HEK293 (cell line): ENCODE data around the gene ECE1.
"Not testable (repeated sequence)": the region's sequence is repeated elsewhere in the genome, so short reads cannot be mapped to it uniquely, and the experiment has no call there.

Experiments
- CTCF ChIA-PET: fragments of 350-600 bp; formaldehyde crosslinking; extraction: SDS; loops from one replicate; lab custom pipeline; 2021; ENCODE audit warnings: antibody characterized with exemption; lab: Yijun Ruan, JAX
- POLR2A ChIA-PET: fragments of 300-600 bp; formaldehyde crosslinking; extraction: SDS; loops from one replicate; lab custom pipeline; 2020; ENCODE audit warnings: antibody characterized with exemption, inconsistent platforms; lab: Yijun Ruan, JAX
- H3K27ac ChIP-seq: fragments of 200-500 bp; sonication (Bioruptor generic); 2 replicates; pipeline ENCODE4 v1.5.1; 2014; ENCODE audit warnings: low read depth, low read length, control low read depth, inconsistent platforms; ENCODE audit errors: extremely low read depth
- H3K36me3 ChIP-seq, 2 experiments: fragments of 200-500 bp in 1 of 2; sonication (Bioruptor generic) in 1 of 2; 1 replicate in 1 of 2; 2 replicates in 1 of 2; pipeline ENCODE4 v1.5.1; 2014 to 2017; ENCODE audit warnings: inconsistent platforms in 2 of 2, low read length in 2 of 2; ENCODE audit not compliant: control insufficient read depth in 2 of 2, insufficient read depth in 1 of 2
- H3K4me1 ChIP-seq: fragments of 200-500 bp; sonication (Bioruptor generic); 2 replicates; pipeline ENCODE4 v1.5.1; 2014; ENCODE audit warnings: mild to moderate bottlenecking, low read length, inconsistent platforms; ENCODE audit not compliant: control insufficient read depth, insufficient read depth
- H3K4me3 ChIP-seq: 2 replicates; pipeline ENCODE4 v1.5.1; 2011; ENCODE audit warnings: low read depth, mild to moderate bottlenecking, control low read depth, low read length, moderate library complexity
- H3K9me3 ChIP-seq: fragments of 200-500 bp; sonication (Bioruptor generic); 2 replicates; pipeline ENCODE4 v1.5.1; 2014; ENCODE audit warnings: low read depth, low read length, inconsistent platforms; ENCODE audit not compliant: control insufficient read depth, insufficient read depth
- BCL11B ChIP-seq: fragments of 450-650 bp; formaldehyde crosslinking; IDR thresholded peaks from 2 replicates; pipeline ENCODE4 v1.5.1; 2016; ENCODE audit warnings: low read depth, missing biosample characterization, missing genetic modification characterization
- MEIS1 ChIP-seq: sonication (generic); formaldehyde crosslinking; IDR thresholded peaks from 2 replicates; pipeline ENCODE4 v1.8.1; 2022; ENCODE audit warnings: missing genetic modification reagents, mild to moderate bottlenecking, borderline replicate concordance
- WT1 ChIP-seq: fragments of 450-650 bp; formaldehyde crosslinking; IDR thresholded peaks from 2 replicates; pipeline ENCODE4 v1.5.1; 2016; ENCODE audit warnings: missing biosample characterization, missing genetic modification characterization
- ZNF133 ChIP-seq: fragments of 450-650 bp; formaldehyde crosslinking; IDR thresholded peaks from 2 replicates; pipeline ENCODE4 v1.5.1; 2016; ENCODE audit warnings: missing biosample characterization, missing genetic modification characterization
- ZNF146 ChIP-seq: fragments of 450-650 bp; formaldehyde crosslinking; IDR thresholded peaks from 2 replicates; pipeline ENCODE4 v1.5.1; 2016; ENCODE audit warnings: missing biosample characterization, missing genetic modification characterization
- ZNF174 ChIP-seq: fragments of 450-650 bp; formaldehyde crosslinking; IDR thresholded peaks from 2 replicates; pipeline ENCODE4 v1.5.0; 2017; ENCODE audit warnings: missing biosample characterization, mild to moderate bottlenecking, missing genetic modification characterization
- ZNF211 ChIP-seq: fragments of 450-650 bp; formaldehyde crosslinking; IDR thresholded peaks from 2 replicates; pipeline ENCODE4 v1.5.1; 2016; ENCODE audit warnings: low read depth, missing biosample characterization, missing genetic modification characterization
- ZNF221 ChIP-seq: fragments of 450-650 bp; formaldehyde crosslinking; IDR thresholded peaks from 2 replicates; pipeline ENCODE4 v1.5.1; 2017; ENCODE audit warnings: missing biosample characterization, missing genetic modification characterization, borderline replicate concordance
- ZNF23 ChIP-seq: fragments of 450-650 bp; formaldehyde crosslinking; IDR thresholded peaks from 2 replicates; pipeline ENCODE4 v1.5.1; 2016; ENCODE audit warnings: missing biosample characterization, missing genetic modification characterization, borderline replicate concordance
- ZNF354C ChIP-seq: fragments of 450-650 bp; formaldehyde crosslinking; IDR thresholded peaks from 2 replicates; pipeline ENCODE4 v1.5.1; 2016; ENCODE audit warnings: missing biosample characterization, missing genetic modification characterization, low read depth, borderline replicate concordance
- ZNF473 ChIP-seq: fragments of 450-650 bp; formaldehyde crosslinking; IDR thresholded peaks from 2 replicates; pipeline ENCODE4 v1.5.1; 2017; ENCODE audit warnings: missing biosample characterization, missing genetic modification characterization
- ZNF530 ChIP-seq: fragments of 450-650 bp; formaldehyde crosslinking; IDR thresholded peaks from 2 replicates; pipeline ENCODE4 v1.5.1; 2016; ENCODE audit warnings: low read depth, missing biosample characterization, missing genetic modification characterization
- ZNF544 ChIP-seq: fragments of 450-650 bp; formaldehyde crosslinking; IDR thresholded peaks from 2 replicates; pipeline ENCODE4 v1.5.0; 2017; ENCODE audit warnings: missing biosample characterization, missing genetic modification characterization
- ZNF658 ChIP-seq: fragments of 450-650 bp; formaldehyde crosslinking; IDR thresholded peaks from 2 replicates; pipeline ENCODE4; 2016; ENCODE audit warnings: missing biosample characterization, missing genetic modification characterization
- ZNF791 ChIP-seq: fragments of 450-650 bp; formaldehyde crosslinking; IDR thresholded peaks from 2 replicates; pipeline ENCODE4 v1.5.1; 2016; ENCODE audit warnings: missing biosample characterization, missing genetic modification characterization
- TF ChIP-seq, protein P1 (sequence below): fragments of 450-650 bp; formaldehyde crosslinking; optimal IDR thresholded peaks from 2 replicates; pipeline ENCODE3; 2016; ENCODE audit warnings: missing biosample characterization, mild to moderate bottlenecking, missing genetic modification characterization
- TF ChIP-seq, protein P2 (sequence below): fragments of 450-650 bp; formaldehyde crosslinking; IDR thresholded peaks from 2 replicates; pipeline ENCODE4 v1.5.1; 2017; ENCODE audit warnings: missing biosample characterization, missing genetic modification characterization

The ECE1 gene

DNA sequence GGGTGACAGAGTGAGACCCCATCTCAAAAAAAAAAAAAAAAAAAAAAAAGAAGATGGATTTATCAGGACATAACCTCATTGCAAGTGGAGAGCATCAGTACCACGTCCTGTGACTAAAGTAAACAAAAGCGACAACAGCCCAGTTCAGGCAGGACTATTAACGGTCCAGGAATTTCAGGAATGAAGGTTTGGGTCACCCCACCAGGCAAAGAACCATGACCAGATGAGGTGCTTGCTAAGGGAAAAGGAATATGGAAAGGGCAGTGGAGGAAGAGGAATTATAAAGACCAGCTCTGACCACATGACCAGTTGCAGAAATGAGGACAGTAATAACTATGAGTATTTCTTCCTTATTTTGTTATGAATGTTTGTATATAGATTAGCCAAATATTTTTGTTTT, 78.1 kb downstream of the ECE1 start (continued):
- TF ChIP-seq, protein P1, sequence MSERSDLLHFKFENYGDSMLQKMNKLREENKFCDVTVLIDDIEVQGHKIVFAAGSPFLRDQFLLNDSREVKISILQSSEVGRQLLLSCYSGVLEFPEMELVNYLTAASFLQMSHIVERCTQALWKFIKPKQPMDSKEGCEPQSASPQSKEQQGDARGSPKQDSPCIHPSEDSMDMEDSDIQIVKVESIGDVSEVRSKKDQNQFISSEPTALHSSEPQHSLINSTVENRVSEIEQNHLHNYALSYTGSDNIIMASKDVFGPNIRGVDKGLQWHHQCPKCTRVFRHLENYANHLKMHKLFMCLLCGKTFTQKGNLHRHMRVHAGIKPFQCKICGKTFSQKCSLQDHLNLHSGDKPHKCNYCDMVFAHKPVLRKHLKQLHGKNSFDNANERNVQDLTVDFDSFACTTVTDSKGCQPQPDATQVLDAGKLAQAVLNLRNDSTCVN (tag by site-specific recombination), result no peak
- TF ChIP-seq, protein P2, sequence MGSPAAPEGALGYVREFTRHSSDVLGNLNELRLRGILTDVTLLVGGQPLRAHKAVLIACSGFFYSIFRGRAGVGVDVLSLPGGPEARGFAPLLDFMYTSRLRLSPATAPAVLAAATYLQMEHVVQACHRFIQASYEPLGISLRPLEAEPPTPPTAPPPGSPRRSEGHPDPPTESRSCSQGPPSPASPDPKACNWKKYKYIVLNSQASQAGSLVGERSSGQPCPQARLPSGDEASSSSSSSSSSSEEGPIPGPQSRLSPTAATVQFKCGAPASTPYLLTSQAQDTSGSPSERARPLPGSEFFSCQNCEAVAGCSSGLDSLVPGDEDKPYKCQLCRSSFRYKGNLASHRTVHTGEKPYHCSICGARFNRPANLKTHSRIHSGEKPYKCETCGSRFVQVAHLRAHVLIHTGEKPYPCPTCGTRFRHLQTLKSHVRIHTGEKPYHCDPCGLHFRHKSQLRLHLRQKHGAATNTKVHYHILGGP (tag by site-specific recombination), result no peak
- TF ChIP-seq ZNF530 (tag by site-specific recombination) (no peak), ZNF473 (tag by site-specific recombination) (no peak), ZNF791 (no peak), MEIS1 (no peak)
- TF ChIP-seq, all 188 proteins: peak for 0

DNA sequence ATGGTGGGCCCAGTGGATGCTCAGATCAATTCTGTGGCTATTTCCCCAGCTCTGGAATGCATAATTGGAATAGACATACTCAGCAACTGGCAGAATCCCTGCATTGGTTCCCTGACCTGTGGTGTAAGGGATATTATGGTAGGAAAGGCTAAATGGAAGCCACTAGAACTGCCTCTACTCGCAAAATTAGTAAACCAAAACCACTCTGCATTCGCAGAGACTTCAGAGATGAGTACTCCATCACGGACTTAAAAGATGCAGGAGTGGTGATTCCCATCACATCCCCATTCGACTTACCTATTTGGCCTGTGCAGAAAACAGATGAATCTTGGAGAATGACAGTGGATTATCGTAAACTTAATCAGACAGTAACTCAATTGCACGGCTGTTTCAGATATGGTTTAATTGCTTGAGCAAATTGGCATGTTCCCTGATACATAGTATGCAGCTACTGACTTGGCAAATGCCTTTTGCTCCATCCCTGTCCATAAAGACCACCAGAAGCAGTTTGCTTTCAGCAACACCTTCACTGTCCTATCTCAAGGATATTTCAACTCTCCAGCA, 82.0 kb downstream of the ECE1 start:
- H3K27ac ChIP-seq, H3K36me3 ChIP-seq, H3K4me1 ChIP-seq, H3K4me3 ChIP-seq, H3K9me3 ChIP-seq, POLR2A ChIA-PET: not testable (repeated sequence)
- CTCF ChIA-PET, result interaction anchor here (0.7 to 0.9 kb wide), 2 partner anchors 10 to 196 kb away, joined by 3 read pairs; no protein-coding TSS in a partner anchor

DNA sequence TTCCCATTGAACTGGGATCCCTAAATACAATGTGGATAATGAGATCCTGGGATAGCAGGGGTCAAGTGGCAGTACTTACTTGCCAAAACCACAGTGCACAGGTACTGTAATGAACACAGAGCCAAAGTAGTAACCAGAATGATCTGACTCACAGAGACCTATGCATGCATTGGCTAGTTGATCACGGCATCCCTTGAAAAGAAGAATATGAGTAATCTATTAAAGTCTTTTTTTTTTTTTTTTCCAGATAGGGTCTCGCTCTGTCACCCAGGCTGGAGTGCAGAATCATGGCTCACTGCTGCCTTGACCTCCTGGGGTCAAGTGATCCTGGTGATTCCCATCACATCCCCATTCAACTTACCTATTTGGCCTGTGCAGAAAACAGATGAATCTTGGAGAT, 84.1 kb downstream of the ECE1 start:
- CTCF ChIA-PET, result interaction anchor here (0.8 to 1.0 kb wide), 2 partner anchors 11 to 285 kb away, joined by 3 to 4 read pairs; no protein-coding TSS in a partner anchor

DNA sequence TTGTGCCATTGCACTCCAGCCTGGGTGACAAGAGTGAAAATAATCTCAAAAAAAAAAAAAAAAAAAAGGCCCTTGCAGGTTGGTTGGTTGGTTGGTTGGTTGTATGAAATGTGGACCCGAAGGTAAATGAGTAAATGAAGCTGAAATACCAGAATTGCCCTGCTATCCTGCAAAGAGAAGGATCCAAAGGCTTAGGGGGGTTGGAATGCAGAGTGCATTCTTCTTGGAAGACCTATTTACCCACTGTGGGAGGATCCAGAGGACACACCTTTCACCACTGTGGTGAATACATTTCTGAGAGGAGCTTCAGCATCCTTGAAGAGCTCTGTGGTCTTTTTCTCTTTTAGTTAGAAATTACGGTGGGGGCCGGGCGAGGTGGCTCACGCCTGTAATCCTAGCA, 84.8 kb downstream of the ECE1 start:
- TF ChIP-seq ZNF221 (tag by site-specific recombination) (no peak), ZNF23 (no peak), ZNF146 (tag by site-specific recombination) (no peak), MEIS1 (no peak), ZNF211 (tag by site-specific recombination) (no peak), ZNF658 (tag by site-specific recombination) (no peak)
- Histone ChIP-seq H3K4me1 (no peaks in the 10 kb centered on the region), H3K9me3 (no peaks in the 10 kb centered on the region), H3K4me3 (no peak overlapping the region), H3K36me3 (no peaks in the 10 kb centered on the region), H3K27ac (no peak overlapping the region)
- ChIA-PET CTCF (interaction anchor here (0.8 to 1.0 kb wide), 2 partner anchors 11 to 286 kb away, joined by 3 to 4 read pairs; no protein-coding TSS in a partner anchor), POLR2A (no interaction called here)

More for the DNA sequence above, 84.1 kb downstream of the ECE1 start:
- no peaks in the 10 kb centered on the region for H3K9me3 ChIP-seq
- no peak for TF ChIP-seq ZNF133 (tag by site-specific recombination)
- TF ChIP-seq BCL11B, result no peak
- no peak for TF ChIP-seq ZNF658 (tag by site-specific recombination)
- TF ChIP-seq ZNF544 (tag by site-specific recombination), result no peak
- TF ChIP-seq ZNF174 (tag by site-specific recombination), result no peak
- no peak for TF ChIP-seq WT1 (tag by site-specific recombination)
- TF ChIP-seq ZNF354C (tag by site-specific recombination), result no peak
- no peak overlapping the region for H3K4me3 ChIP-seq
- no peaks in the 10 kb centered on the region for H3K4me1 ChIP-seq
- POLR2A ChIA-PET, result no interaction called here
- H3K27ac ChIP-seq, result no peak overlapping the region
- no peaks in the 10 kb centered on the region for H3K36me3 ChIP-seq
